OCI-LY1 (cell line): ENCODE results near the gene SCN3A.
A peak's percentile ranks its signal among the peaks of the same experiment; 100 is the strongest.

ENCODE experiments used
- H2AFZ ChIP-seq: fragments of 200-600 bp; sonication (generic), shearing (Covaris generic); 2 replicates; pipeline ENCODE4 v1.6.0; 2014; ENCODE audit warnings: antibody characterized with exemption, mild to moderate bottlenecking, low read length
- H3F3A ChIP-seq: fragments of 200-600 bp; sonication (generic), shearing (Covaris generic); 2 replicates; pipeline ENCODE4 v1.6.0; 2014; ENCODE audit warnings: mild to moderate bottlenecking, antibody characterized with exemption, low read length, moderate library complexity; ENCODE audit not compliant: insufficient read depth
- H3K27ac ChIP-seq: fragments of 200-600 bp; sonication (generic); 2 replicates; pipeline ENCODE4 v1.5.1; 2014; ENCODE audit warnings: low read length, mixed run types, mild to moderate bottlenecking, low read depth; ENCODE audit not compliant: poor library complexity, severe bottlenecking
- H3K27me3 ChIP-seq: fragments of 200-600 bp; sonication (generic); 2 replicates; pipeline ENCODE4 v1.6.0; 2014; ENCODE audit warnings: antibody characterized with exemption, mild to moderate bottlenecking, low read length, moderate library complexity; ENCODE audit not compliant: insufficient read depth
- H3K36me3 ChIP-seq: fragments of 200-600 bp; sonication (generic); 2 replicates; pipeline ENCODE4 v1.6.1; 2014; ENCODE audit warnings: mild to moderate bottlenecking, antibody characterized with exemption, low read length, moderate library complexity, mixed read lengths; ENCODE audit not compliant: insufficient read depth
- H3K4me1 ChIP-seq: fragments of 200-600 bp; sonication (generic); 2 replicates; pipeline ENCODE4 v1.5.1; 2014; ENCODE audit warnings: mild to moderate bottlenecking, low read length, moderate library complexity; ENCODE audit not compliant: insufficient read depth, severe bottlenecking
- H3K4me2 ChIP-seq: fragments of 200-600 bp; sonication (generic), shearing (Covaris generic); 2 replicates; pipeline ENCODE4 v1.6.1; 2014; ENCODE audit warnings: low read length
- H3K4me3 ChIP-seq: fragments of 200-600 bp; sonication (generic); 2 replicates; pipeline ENCODE4 v1.5.1; 2014; ENCODE audit warnings: low read length, low read depth, mild to moderate bottlenecking, mixed read lengths; ENCODE audit not compliant: poor library complexity, severe bottlenecking
- H3K79me2 ChIP-seq: fragments of 200-600 bp; shearing (Covaris generic); 2 replicates; pipeline ENCODE4 v1.6.1; 2016; ENCODE audit warnings: mixed run types, low read length, mixed read lengths; ENCODE audit not compliant: insufficient read depth
- H3K9ac ChIP-seq: fragments of 200-600 bp; sonication (generic), shearing (Covaris generic); 2 replicates; pipeline ENCODE4 v1.6.1; 2014; ENCODE audit warnings: mild to moderate bottlenecking, low read length, mixed read lengths
- H3K9me2 ChIP-seq: fragments of 200-600 bp; sonication (generic), shearing (Covaris generic); 2 replicates; pipeline ENCODE4 v1.6.1; 2014; ENCODE audit warnings: low read depth, mild to moderate bottlenecking, low read length, mixed read lengths
- H3K9me3 ChIP-seq: fragments of 200-600 bp; shearing (Covaris generic); 2 replicates; pipeline ENCODE4 v1.6.1; 2014; ENCODE audit warnings: low read length, mixed read lengths
- H4K20me1 ChIP-seq: fragments of 200-600 bp; sonication (generic), shearing (Covaris generic); 2 replicates; pipeline ENCODE4 v1.6.0; 2016; ENCODE audit warnings: mild to moderate bottlenecking, low read length; ENCODE audit not compliant: insufficient read depth
- CTCF ChIP-seq: fragments of 200-600 bp; sonication (generic), shearing (Covaris generic); IDR thresholded peaks from 2 replicates; pipeline ENCODE4 v1.5.1; 2017; ENCODE audit warnings: mild to moderate bottlenecking, antibody characterized with exemption, low read length, moderate library complexity, mixed read lengths
- EZH2 ChIP-seq: fragments of 200-600 bp; sonication (generic), shearing (Covaris generic); IDR thresholded peaks from 2 replicates; pipeline ENCODE4 v1.8.0; 2017; ENCODE audit warnings: borderline replicate concordance, mixed run types, mild to moderate bottlenecking, antibody characterized with exemption, low read length, moderate library complexity, mixed read lengths

SCN3A gene

GRCh38 chr2:165203689-165204559, at the start of gene SCN3A:
Gene SCN3A, minus strand, starts transcription at chr2:165204050. Its CDS starts 27,656 bp downstream, at chr2:165176394.
- H3K4me3 ChIP-seq: no peak within 1 kb of the TSS
- no peak within 1 kb of the TSS for H3K9ac ChIP-seq
- H3K36me3 ChIP-seq: no peaks in the 10 kb centered on the region
- no peaks in the 10 kb centered on the region for H3F3A ChIP-seq
- no peaks in the 10 kb centered on the region for H3K4me1 ChIP-seq
- H4K20me1 ChIP-seq: no peaks in the 10 kb centered on the region
- TF ChIP-seq EZH2: no peak
- TF ChIP-seq CTCF: peak; percentile 82
- H3K9me3 ChIP-seq: no peaks in the 10 kb centered on the region
- H3K4me2 ChIP-seq: no peak within 1 kb of the TSS; the same call in 1 of the 2 replicates
- no peaks in the 10 kb centered on the region for H3K27me3 ChIP-seq
- H3K79me2 ChIP-seq: no peaks in the 10 kb centered on the region
- H3K27ac ChIP-seq: no peak within 1 kb of the TSS
- no peaks in the 10 kb centered on the region for H3K9me2 ChIP-seq
- 0 out of 2 replicates have a peak within 1 kb of the TSS, but pooled peaks have one; percentile 37 for H2AFZ ChIP-seq

DNA sequence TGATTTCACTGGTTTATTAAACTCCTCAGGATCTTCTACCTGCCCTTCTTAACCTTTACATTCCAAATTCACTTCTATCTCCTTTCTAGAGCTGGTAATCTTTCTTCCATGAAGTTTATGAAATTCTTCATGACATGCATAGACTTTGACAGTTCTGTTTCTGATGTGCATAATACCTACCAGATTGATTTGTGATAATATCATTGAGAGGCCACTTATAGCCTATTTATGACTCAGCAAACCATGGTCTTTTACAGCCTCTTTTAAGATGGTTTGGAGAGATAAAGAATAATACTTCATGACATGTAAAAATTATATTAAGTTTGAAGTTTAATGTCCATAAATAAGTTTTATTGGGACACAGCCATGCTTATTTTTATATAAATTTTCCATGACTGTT, 49.3 kb upstream of the SCN3A start:
- Histone ChIP-seq H3K9me3 (no peaks in the 10 kb centered on the region), H4K20me1 (no peaks in the 10 kb centered on the region), H3K27me3 (no peaks in the 10 kb centered on the region), H3K4me2 (no peak overlapping the region), H2AFZ (no peak overlapping the region), H3K4me3 (no peak overlapping the region), H3K79me2 (no peaks in the 10 kb centered on the region), H3K27ac (no peak overlapping the region), H3K36me3 (no peaks in the 10 kb centered on the region), H3K4me1 (peaks cover 4% of the 10 kb centered on the region), H3K9me2 (no peaks in the 10 kb centered on the region), H3F3A (no peaks in the 10 kb centered on the region), H3K9ac (no peak overlapping the region)
- no peak for TF ChIP-seq CTCF
- TF ChIP-seq EZH2: no peak

GRCh38 chr2:165251366-165251765, 47.5 kb upstream of the SCN3A start:
- no peaks in the 10 kb centered on the region for H4K20me1 ChIP-seq
- no peaks in the 10 kb centered on the region for H3K36me3 ChIP-seq
- no peak overlapping the region for H3K9ac ChIP-seq
- peaks cover 4% of the 10 kb centered on the region for H3K4me1 ChIP-seq
- no peak overlapping the region for H2AFZ ChIP-seq
- no peak overlapping the region for H3K27ac ChIP-seq
- no peaks in the 10 kb centered on the region for H3K9me2 ChIP-seq
- H3K27me3 ChIP-seq: no peaks in the 10 kb centered on the region
- H3K4me3 ChIP-seq: no peak overlapping the region
- TF ChIP-seq CTCF: no peak
- TF ChIP-seq EZH2: no peak
- no peaks in the 10 kb centered on the region for H3K9me3 ChIP-seq
- H3F3A ChIP-seq: no peaks in the 10 kb centered on the region
- no peak overlapping the region for H3K4me2 ChIP-seq
- H3K79me2 ChIP-seq: no peaks in the 10 kb centered on the region
